MM.1S (cell line): Measurements from ENCODE around the gene NUP214.

Experiments
- CTCF ChIP-seq: fragments of 300-600 bp; sonication (generic); IDR thresholded peaks from 2 replicates; pipeline ENCODE4 v1.5.1; 2016; ENCODE audit warnings: antibody characterized with exemption, low read length, mixed read lengths
- EZH2 ChIP-seq: fragments of 300-600 bp; sonication (generic); optimal IDR thresholded peaks from 2 replicates; pipeline ENCODE3; 2017; ENCODE audit warnings: low read depth, mild to moderate bottlenecking, antibody characterized with exemption, low read length, mixed read lengths
- EZH2phosphoT487 ChIP-seq: fragments of 300-600 bp; sonication (generic); IDR thresholded peaks from 2 replicates; pipeline ENCODE4 v1.6.1; 2018; ENCODE audit warnings: antibody characterized with exemption, low read length

- TF ChIP-seq CTCF (no peak), EZH2 (no peak), EZH2phosphoT487 (no peak)
These were observed 44.8 kb upstream of the NUP214 start for GRCh38 chr9:131080589-131080988.
